ENCODE data around the gene JPH3.
"Not testable (repeated sequence)": the region's sequence is repeated elsewhere in the genome, so short reads cannot be mapped to it uniquely, and the experiment has no call there.

The JPH3 gene

DNA sequence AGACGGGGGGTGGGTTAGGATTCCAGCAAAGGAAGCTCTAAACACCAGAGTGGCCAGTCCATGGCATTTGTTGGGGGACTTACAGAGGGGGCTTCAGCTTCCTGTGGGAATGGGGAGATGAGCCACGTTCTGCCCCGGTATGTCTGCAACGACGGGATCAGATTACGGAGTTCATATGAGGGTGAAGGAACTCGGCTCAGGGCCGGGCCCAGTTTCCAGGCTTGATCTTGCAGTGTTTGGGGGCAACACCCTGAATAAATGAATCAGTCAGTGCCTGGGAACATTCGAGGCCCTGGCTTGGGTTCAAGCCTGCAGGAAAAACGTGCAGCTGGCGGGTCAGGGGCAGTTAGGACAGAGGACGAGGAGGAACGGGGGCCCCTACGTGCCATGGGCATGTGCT, 54.0 kb downstream of the JPH3 start:
- DNase-seq = no peak

DNA sequence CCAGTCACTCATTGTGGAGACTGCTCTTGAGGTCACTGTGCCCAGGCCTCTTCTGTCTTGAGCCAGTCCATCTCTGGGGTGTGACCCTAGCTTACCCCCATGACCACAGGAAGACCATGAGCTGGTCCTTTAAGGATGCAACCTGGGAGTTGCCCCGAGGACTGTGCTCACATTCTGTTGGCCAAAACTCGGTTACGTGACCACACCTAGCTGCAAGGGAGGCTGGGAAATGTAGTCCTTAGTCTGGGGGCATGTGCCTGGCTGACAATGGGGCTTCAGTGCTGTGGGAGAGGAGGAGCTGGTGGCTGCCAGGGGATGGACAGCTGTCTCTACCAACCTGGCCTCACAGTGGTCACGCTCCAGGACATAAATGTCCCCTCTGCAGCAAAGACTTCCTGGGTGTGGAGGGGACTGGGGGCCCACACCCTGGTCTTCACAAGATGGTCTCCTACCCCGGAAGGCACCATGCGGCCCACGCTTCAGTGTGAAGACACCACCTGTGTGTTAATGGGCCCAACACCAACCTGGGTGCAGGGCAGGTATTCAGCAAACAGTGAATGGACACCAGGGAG, 55.4 kb downstream of the JPH3 start:
- peak; percentile 47 for DNase-seq

DNA sequence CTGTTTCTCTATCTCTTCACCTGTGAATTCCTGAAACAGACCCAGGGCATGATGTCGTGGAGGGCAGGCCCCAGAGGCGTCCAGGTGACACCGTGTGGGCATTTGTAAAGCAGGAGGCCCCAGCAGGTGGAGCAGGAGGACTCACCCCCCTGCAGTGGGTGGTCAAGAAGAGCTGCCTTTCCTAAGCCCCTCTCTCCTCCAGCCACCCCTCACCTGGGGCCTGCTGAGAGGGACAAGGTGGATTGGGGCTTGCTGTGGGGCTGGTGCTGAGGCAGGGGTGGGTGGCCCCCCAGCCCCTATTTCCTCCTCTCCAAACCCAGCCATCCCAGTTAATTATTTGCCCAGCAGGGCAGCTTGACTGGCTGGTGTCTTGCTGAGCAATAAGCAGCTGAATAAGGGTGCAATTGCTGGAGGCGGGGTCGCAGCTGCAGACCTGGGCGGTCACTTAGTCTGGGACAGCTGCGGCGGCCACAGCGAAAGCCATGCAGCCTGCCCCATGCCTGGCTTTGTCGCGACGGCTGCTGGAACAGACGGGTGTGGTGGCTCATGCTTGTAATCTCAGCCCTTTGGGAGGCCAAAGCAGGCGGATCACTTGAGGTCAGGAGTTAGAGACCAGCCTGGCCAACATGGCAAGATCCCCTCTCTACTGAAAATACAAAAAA, 56.4 kb downstream of the JPH3 start:
- DNase-seq = no peak

DNA sequence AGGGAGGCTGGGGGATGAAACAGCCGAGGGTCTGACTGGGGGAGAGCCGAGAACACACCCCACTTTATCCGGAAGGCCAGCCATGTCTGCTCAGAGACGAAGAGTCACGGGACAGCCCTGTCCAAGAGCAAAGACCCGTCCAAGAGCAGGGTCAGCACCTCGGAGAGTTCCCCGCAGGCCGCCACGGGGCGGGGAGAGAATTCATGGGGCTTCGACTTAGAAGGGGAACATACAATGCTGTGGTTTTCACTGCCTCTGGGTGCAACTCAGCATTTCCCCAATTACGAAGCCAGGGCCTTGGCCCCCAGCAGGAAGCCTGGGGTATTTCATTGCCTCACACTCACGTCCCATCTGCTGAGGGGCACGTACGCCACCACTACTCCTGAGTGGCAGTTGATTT, 59.3 kb downstream of the JPH3 start:
- peak; percentile 62 for DNase-seq

DNA sequence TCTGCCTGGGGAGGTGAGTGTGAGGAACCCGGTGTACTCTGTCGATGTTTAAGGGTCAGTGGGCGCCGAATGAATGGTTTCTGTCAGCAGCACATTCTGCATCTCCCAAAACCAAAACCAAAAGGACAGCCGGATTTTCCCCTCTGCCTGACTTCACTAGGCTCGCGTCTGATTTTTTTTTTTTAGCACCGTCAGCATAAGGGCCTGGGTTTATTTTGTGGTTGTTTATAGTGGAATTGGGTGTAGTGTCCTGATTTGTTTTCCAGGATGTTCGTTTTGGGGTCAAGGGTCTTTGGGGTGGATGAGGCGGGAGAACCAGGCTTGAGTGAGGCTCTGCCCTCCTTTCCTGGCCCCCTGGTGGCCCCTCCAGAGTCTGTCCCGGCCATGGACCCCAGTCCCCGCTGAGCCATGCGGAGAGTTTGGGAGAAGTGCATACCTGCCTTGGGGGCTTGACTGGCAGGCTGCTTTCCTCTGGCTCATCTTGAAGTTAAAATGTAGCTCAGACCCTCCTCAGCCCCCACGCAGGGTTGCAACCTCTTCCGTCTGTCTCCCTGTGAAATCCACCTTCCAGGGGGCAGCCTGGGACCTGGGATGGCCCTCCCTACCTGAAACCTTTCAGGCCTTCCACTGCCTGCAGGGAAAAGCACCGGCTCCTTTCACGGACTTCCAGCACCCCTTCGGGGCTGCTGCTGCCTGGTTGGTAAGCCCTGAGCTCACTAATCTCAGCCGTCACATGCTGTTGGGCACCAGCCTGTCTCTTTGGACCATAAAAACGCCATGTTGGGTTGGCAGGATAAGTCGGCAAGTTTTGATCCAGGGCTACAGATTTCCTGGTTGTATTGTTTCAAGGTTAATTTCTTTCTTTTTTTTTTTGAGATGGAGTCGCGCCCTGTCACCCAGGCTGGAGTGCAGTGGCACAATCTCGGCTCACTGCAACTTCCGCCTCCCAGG, 60.2 kb downstream of the JPH3 start:
- DNase-seq = no peak

DNA sequence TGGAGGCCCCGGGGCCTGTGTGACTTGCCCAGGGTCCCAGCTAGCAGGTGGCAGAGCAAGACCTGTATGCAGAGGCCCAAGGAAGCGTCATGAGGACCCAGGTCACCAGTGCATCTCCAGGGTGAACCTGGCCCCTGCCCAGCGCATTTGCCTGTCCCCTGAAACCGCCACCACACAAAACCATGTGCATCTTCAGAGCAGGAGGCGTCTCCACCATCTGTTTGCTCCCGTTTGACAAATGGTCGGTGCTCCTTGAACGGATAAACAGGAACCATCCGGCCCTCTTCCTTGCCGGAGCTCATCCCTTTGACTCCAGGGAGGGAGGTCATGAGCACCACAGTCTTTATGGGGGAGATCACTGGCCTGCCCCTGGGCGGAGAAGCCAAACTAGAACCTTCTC, 62.5 kb downstream of the JPH3 start:
- DNase-seq = no peak

DNA sequence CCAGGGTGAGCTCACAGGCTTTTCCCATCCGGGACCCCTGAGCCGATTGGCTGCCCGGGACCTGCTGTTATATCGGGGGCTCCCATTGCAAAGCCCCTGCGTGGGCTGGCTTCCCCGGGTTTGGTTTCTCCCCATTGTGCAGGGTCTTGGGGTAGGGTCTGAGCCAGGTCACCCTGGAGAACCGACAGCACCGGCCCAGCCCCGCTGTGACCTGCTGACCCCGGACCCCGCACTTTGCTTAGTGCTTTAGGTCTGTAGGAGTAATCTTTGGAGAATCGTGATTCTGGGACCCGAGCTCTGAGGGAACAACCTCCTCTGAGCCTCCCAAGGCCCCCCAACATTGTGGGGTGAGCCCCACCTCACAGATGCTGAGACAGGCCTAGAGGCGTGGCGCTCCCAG, 62.9 kb downstream of the JPH3 start:
- no peak for DNase-seq

DNA sequence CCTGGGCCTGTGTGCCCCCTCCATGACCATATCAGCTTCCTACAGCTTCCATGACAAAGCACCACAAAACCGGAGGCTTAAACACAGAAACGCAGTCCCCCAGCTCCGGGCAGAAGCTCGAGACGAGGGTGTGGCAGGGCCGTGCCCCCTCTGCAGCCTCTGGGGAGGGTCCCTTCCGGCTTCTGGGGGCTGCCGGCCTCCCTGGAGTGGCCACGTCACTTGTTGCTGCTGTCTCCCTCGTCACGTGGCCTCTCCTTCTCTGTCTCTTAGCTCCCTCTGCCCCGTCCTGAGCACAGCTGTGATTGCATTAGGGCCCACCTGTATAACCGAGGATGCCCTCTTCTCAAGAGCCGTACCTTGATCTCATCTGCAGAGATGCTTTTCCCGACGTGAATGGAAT, 64.6 kb downstream of the JPH3 start:
- DNase-seq = no peak

DNA sequence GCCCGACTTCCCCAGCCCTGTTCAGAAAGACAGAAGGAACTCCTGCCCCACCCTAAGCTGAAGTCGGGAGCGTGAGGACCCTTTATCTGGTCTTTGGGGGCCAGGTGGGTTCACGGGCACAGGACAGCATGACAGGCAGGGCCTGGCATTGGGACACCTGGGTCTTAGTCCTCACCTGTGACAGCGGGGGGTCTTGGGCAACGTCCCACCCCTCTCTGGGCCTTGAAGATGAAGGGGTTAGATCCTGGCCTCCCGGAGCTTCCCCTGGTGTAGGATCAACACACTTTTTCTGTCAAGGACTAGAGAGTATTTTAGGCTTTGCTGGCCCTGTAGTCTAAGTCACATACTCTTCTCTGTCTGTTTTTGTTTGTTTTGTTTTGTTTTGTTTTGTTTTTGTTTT, 65.1 kb downstream of the JPH3 start:
- DNase-seq = no peak

DNA sequence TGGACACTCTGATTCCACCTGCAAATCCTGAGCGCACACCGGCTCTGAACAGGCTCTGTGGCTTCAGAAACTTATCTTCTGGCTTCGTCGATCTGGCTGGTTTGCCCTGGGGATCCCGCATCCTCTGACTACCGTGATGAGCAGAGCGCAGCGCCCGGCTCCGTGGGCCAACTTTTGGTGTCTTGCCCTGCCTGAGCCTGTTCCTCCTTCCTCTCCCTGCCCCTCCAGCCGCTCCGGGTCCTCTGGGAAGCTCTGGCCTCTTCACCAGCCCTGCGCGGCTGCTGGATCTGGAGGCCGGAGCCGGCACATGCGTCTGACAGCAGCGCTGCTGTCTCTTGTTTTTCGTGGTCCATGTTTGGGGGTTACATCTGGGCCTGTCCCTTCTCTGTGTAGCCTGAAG, 65.6 kb downstream of the JPH3 start:
- no peak for DNase-seq

DNA sequence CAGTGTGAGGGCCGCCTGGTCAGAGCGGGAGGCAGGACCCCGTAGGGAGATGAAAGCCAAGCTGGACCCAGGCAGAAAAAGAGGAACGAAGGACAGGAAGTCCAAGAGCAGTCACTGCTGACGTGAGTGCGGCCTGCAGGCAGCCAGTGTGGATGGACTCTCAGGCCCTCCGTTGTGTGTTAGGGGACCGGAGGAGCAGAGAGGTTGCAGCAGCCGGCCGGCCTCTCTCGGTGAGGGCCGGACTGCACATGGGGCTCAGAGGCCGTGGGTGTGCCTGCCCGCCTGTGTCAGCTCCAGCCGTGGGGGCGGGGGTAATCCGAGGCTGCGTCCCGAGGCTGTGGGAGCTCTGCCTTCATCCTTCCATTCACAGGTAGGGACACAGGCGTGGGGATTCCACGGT, 67.4 kb downstream of the JPH3 start:
- no peak for DNase-seq

DNA sequence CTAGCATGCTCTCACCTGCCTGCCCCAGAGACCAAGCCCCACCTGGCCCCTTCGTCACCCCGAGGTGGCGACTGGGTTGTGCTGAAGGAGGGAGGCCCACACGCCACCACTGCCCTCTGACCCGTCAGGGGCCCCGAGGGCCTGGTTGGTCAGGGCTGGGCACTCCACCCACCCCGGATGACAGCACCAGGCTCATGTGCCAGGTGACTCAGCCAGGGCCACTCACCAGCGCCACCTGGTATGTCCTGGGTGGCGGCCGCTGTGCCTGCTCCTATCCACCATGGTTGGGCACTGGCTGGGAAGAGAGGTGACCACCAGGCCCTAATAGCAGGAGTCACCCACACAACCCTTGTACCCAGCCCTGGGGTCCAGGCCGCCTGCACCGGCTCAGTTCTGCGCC, 68.9 kb downstream of the JPH3 start:
- no peak for DNase-seq

DNA sequence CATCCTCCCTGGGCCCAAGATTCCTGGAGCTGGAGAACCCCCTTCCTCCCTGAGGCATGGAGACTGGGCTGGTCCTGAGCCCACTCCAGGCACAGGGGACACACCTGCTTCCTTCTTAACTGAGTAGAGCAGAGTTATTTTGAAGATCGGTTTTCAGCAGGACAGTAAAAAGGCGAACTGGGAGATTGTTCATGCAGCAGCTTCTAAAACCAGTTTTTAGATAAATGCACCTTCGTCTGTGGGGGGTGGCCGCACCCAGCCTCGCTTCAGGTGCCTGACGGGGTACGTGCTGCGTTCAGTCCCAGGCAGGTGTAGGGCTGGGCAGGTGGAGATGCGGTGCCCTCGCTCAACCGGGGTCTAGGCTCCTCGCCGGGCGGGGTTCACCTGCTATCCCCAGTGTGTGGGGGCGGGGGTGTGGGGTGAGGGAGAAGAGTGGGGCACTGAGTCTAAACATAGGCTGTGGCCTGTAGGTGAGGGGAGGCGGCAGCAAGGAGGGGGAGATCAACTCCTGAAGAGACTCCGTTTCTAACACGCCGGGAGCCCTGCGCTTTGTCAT, 69.5 kb downstream of the JPH3 start:
- DNase-seq = no peak

DNA sequence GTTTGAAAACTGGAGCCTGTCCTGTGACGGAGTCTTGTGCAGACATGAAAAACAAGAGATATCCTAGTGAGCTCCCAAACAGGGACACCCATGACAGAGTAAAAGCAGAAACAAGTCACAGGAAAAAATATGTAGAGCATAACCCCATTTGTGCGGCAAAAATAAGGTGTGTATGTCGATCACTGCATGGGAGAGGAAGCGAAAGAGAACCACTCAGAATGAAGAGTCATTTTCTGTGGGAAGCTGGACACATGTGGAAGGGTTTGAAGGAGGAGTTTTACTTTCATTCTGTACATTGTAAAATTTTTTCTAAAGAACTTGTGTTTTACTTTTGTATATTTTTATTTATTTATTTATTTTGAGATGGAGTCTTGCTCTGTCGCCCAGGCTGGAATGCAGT, 72.1 kb downstream of the JPH3 start:
- no peak for DNase-seq

DNA sequence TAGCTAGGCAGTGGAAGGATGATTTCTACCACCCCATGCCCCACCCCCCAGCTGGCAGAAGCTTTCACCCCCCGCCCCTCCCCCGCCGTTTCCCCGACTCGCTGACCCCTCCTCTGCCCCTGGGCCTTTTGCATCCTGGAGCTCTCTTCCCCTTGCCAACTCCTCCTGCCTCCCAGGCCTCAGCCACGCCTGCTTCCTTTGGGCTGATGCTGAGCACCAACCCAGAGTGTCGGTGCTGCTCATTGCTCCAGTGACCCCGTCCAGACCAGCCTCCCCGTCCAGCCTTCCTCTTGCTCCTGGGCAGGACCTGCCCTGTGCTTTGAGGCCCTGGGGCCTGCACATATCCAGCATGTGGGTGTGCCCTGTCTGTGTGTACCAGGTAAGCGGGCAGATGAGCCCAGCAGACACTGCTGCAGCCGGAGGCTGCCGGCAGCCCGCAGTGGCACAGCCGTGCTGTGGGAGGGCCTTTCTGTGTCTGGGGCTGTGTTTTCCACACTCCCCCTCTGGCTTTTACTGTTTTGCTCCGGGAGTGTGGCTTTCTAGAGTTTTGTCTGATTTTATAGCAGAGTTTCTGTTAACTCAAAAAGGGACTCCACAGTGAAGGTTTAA, 72.9 kb downstream of the JPH3 start:
- no peak for DNase-seq

DNA sequence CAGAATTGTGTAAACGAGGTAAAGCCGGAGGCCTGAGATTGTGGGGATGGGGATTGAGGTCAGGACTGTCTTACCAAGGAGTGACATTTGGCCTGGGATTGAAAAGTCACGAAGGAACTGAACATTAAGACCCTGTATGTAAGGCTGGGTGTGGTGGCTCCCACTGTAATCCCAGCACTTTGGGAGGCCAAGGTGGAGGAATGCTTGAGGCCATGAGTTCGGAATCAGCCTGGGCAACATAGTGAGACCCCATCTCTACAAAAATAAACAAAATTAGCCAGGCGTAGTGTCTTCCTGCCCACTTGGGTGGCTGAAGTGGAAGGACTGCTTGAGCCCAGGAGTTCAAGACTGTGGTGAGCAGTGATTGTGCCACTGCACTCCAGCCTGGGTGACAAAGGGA, 75.5 kb downstream of the JPH3 start:
- DNase-seq = no peak

DNA sequence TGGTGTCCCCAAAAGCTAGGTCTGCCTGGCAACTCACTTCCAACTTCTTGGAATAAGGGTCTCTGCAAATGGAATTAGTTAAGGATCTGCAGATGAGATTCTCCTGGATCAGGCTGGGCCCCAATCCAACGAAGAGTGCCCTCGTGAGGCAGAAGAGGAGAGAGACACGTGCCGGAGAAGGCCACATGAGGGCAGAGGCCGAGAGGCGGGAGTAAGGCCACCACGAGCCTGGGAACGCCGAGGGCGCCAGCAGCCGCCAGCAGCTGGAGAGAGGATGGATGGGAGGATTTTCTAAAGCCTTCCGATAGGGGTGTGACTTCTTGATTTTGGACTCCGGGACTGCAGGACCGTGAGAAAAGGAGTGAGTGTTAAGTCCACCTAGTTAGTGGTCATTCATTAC, 76.3 kb downstream of the JPH3 start:
- no peak for DNase-seq

DNA sequence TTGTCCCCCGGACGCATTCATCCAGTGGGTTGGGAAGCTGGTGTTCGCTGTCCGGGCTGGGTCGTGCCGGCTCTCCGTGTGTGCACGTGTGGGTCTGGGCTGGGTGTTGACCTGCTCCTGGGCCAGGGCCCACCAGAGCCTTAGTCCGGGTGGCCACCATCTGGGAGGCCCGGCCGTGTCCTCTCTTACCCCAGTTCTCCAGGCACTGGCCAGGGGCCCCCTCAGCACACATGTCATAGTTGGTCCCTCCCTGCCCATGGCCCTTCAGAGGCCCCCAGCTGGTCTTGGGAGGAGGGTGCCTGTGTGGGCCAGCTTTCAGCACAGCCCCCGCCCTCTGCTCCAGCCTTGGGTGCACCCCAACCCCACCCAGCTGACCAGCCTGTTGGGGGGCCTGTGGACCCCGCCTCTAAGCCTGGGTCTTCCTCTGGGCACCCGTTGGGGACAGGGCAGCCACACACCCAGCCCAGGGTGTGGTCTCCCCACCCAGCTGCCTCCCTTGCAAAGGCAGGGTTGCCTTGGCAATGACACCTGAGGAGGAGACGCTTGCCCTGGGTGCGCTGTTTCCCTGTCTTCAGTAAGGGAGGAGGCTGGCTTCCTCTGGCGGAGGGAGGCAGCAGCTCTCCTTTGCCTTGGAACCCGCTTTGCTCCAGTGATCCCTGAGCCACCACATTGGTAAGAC, 77.4 kb downstream of the JPH3 start:
- DNase-seq = no peak

DNA sequence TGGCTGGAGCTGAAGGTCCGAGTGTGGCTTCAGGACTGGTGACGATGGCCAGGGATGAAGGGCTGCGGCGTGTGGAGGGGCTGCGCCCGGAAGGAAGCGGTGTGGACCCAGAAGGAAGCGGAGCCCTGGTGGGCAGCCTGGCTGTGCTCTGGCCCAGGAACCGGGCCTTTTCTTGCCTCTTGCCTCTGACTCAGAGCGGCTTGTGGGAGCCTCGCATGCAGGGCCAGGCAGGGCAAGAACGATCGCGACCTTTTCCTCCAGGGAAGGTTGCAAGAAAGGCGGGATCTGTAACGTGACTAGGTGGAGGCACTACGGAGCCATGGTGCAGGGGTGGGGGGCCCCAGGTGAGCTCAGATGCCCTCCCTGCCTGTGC, 78.0 kb downstream of the JPH3 start:
- DNase-seq = no peak

DNA sequence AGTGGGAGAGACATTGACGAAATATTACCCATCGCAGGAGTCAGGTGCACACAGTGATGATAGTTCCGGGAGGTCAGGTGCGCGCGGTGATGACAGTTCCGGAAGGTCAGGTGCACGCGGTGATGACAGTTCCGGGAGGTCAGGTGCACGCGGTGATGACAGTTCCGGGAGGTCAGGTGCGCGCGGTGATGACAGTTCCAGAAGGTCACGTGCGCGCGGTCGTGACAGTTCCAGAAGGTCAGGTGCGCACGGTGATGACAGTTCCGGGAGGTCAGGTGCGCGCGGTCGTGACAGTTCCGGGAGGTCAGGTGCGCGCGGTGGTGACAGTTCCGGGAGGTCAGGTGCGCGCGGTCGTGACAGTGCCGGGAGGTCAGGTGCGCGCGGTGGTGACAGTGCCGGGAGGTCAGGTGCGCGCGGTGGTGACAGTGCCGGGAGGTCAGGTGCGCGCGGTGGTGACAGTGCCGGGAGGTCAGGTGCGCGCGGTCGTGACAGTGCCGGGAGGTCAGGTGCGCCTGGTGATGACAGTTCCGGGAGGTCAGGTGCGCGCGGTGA, 78.8 kb downstream of the JPH3 start:
- DNase-seq = not testable (repeated sequence)

DNA sequence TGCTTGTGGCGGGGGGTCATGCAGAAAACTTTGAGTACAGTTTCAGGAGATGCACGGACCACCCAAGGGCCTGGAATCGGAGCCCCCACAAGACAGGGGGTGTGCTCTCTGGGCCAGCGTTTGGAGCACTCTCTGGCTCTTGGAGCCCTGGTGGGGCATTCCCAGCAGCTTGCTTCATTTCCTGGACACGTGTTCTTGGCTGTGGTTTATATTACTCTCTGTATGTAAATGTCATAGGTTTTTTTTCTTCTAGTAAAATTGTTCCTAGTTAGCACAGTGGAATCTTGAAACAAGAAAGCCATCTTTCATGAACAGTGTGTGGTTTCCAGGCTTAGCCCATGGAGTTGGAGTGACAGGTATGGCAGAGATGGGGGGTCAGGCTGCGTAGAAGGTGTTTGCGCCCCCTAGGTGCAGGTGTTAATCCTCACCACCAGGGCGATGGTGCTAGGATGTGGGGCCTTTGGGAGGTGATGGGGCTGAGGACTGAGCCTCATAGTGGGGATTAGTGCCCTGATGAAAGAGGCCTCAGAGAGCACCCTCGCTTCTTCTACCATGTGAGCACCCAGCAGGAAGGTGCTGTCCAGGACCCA, 79.8 kb downstream of the JPH3 start:
- DNase-seq = no peak

DNA sequence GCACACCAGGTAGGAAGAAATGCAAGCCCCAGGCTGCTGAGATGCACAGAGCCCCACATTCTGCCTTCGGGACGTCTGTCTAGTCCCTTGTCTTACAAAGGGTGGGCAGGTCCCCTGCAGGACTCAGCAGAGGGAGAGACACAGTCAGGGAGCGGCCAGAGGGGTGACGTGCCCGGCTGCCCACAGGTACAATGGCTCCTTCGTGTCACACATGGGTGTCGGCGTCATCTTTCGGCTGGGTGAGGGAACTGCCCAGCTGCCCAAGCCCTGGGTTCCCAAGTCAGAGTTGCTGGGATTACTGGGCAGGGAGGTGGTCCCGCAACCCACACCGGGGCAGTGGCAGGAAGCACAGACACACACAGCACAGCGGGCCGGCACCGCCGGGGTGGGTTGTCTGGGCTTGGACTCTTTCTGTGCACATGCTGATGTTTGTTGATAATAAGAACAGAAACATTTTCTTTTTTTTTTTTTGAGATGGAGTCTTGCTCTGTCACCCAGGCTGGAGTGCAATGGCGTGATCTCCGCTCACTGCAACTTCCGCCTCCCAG, 80.6 kb downstream of the JPH3 start:
- no peak for DNase-seq

Measured in hematopoietic multipotent progenitor cell treated with erythropoietin and hydrocortisone succinate and interleukin-3 and kit ligand, for 8 days (in vitro differentiated cells).